ENCODE data around the gene NUMB. TPM values are rescaled to one million over a fixed set of nuclear protein-coding genes. Genes with fewer than 3 reads are reported as not detected.
A peak's percentile ranks its signal among the peaks of the same experiment; 100 is the strongest.

Gene NUMB
- total and polyA plus RNA-seq, 12 donors, result 24.6 to 63.3 (median 48.4) TPM

DNA sequence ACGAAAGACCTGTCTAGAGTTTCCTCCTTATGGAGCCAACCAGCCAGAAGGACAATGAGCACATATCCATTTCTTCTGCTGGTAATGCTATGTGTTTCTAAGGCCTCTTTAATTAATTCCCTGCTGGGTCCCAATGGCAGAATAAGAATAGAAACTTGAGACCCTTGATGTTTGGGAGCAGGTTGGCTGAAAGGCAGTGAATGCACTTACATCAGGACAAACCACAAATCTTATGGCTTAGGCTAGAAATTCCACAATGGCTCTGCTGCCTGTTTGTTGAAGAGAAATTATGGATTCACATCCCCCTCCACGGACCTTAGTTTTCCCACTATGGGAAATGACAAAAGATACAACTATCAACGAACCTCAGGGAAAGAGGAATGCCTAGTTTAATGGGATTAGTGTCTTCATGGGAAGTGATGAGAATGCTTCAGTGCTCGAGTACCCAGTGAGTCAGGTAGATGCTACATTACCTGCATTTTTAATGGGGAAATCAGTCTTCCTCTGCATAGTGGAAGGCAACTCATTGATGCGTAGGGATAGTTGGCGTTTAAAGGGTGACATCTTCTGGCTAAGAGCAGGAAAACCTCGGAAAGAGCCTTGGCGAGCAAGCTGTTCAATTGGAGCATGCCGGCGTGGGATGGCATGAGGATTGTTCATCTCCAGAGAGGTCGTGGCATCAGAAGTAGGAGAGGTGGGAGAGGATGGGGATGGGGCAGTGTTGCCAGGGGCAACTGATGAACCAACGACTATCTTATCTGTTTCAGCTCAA, 174.6 kb downstream of the NUMB start:
- no peak for TF ChIP-seq POLR2A (IDR thresholded peaks at IDR 0.05)
- TF ChIP-seq, protein P1, sequence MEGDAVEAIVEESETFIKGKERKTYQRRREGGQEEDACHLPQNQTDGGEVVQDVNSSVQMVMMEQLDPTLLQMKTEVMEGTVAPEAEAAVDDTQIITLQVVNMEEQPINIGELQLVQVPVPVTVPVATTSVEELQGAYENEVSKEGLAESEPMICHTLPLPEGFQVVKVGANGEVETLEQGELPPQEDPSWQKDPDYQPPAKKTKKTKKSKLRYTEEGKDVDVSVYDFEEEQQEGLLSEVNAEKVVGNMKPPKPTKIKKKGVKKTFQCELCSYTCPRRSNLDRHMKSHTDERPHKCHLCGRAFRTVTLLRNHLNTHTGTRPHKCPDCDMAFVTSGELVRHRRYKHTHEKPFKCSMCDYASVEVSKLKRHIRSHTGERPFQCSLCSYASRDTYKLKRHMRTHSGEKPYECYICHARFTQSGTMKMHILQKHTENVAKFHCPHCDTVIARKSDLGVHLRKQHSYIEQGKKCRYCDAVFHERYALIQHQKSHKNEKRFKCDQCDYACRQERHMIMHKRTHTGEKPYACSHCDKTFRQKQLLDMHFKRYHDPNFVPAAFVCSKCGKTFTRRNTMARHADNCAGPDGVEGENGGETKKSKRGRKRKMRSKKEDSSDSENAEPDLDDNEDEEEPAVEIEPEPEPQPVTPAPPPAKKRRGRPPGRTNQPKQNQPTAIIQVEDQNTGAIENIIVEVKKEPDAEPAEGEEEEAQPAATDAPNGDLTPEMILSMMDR (IDR thresholded peaks at IDR 0.05), result peak in 1 of 6 experiments; percentile 22

DNA sequence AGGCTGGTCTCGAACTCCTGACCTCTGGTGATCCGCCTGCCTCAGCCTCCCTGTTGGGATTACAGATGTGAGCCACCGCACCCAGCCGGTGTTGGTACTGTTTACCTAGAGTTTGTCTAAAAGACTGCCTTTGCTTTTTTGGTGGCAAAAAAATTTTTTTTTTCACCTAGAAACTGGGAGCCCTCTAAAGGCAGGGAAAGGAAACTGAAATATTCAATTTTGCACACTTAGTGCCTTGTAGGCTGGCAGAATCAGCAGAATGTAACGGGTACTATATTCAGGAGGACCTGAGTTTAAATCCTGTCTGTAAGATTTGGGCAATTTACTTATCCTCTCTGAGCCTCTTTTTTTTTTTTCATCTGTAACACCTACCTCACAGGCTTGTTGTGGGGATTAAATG, 177.4 kb downstream of the NUMB start:
- 92 to 96% (median 93%) methylated on average over 5 of the region's 5 CpGs for WGBS, 4 donors
- TF ChIP-seq POLR2A (IDR thresholded peaks at IDR 0.05), result no peak
- TF ChIP-seq, protein P1 (IDR thresholded peaks at IDR 0.05), result no peak
- Histone ChIP-seq H3K4me1 (replicated peaks in 1 of 2) (no peaks in the 10 kb centered on the region), H3K27ac (no peak overlapping the region), H3K9me3 (replicated peaks in 1 of 3) (no peaks in the 10 kb centered on the region), H3K36me3 (replicated peaks in 1 of 2) (peaks cover 0 to 64% of the 10 kb centered on the region in 2 donors), H3K27me3 (no peaks in the 10 kb centered on the region), H3K4me3 (no peak overlapping the region)
- intact Hi-C loops (cut with DNase I), result no loop called here
- no peak for DNase-seq

More for the DNA sequence above, 174.6 kb downstream of the NUMB start:
- peaks cover 0 to 52% of the 10 kb centered on the region in 2 donors for H3K36me3 ChIP-seq (replicated peaks in 1 of 2)
- no peak overlapping the region for H3K4me3 ChIP-seq
- peak in 1 of 7 donors; percentile 19 for DNase-seq
- WGBS, 4 donors, result 56 to 62% (median 60%) methylated on average over 12 of the region's 12 CpGs
- H3K27me3 ChIP-seq, result no peaks in the 10 kb centered on the region
- intact Hi-C loops (cut with DNase I), result no loop called here
- H3K4me1 ChIP-seq (replicated peaks in 1 of 2), result no peaks in the 10 kb centered on the region
- no peaks in the 10 kb centered on the region for H3K9me3 ChIP-seq (replicated peaks in 1 of 3)
- no peak overlapping the region for H3K27ac ChIP-seq

DNA sequence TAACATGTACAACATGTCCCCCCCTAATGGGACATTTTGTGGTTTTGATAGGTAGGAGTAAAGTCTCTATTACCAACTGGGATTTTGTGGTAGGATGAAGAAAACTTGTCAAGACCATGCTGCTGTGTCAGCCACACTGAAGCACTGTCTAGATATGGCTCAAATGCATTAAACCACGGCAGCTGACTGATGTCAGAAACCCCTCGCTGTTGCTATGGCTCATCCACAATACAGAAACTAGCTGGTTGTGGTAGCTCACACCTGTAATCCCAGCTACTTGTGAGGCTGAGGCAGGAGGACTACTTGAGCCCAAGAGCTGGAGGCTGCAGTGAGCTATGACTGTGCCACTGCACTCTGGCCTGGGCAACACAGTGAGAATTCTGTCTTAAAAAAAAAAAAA, 181.0 kb downstream of the NUMB start:
- Histone ChIP-seq H3K27me3 (no peaks in the 10 kb centered on the region), H3K36me3 (replicated peaks in 1 of 2) (peaks cover 0 to 52% of the 10 kb centered on the region in 2 donors), H3K27ac (no peak overlapping the region), H3K4me1 (replicated peaks in 1 of 2) (no peaks in the 10 kb centered on the region), H3K4me3 (no peak overlapping the region), H3K9me3 (replicated peaks in 1 of 3) (no peaks in the 10 kb centered on the region)
- intact Hi-C loops (cut with DNase I), result no loop called here
- TF ChIP-seq POLR2A (IDR thresholded peaks at IDR 0.05), result no peak
- TF ChIP-seq, protein P1 (IDR thresholded peaks at IDR 0.05), result no peak
- 94 to 100% (median 96%) methylated on average over 2 of the region's 2 CpGs for WGBS, 4 donors
- no peak for DNase-seq

DNA sequence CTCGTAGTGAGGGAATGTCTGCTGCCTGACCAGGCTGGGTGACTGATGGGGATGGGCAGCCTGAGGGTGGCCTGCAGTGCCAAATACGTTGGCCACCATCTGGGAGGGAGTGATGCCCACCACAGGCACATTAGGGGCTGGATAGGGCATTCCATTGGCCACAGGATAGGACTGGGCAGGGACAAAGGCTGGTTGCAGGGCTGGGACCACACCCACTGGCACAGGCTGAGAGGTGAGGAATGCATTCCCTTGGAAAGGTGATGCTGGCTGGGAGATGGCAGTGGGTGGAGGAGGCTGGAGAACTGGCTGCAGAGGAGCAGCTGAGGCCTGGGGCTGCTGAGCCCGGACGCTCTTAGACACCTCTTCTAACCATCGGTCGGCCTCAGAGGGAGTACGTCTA, 181.5 kb downstream of the NUMB start:
- no peaks in the 10 kb centered on the region for H3K9me3 ChIP-seq (replicated peaks in 1 of 3)
- DNase-seq, result no peak
- peaks cover 0 to 47% of the 10 kb centered on the region in 2 donors for H3K36me3 ChIP-seq (replicated peaks in 1 of 2)
- H3K27ac ChIP-seq, result no peak overlapping the region
- TF ChIP-seq POLR2A (IDR thresholded peaks at IDR 0.05), result no peak
- TF ChIP-seq, protein P1 (IDR thresholded peaks at IDR 0.05), result no peak
- no peaks in the 10 kb centered on the region for H3K4me1 ChIP-seq (replicated peaks in 1 of 2)
- H3K4me3 ChIP-seq, result no peak overlapping the region
- WGBS, 4 donors, result 93 to 95% (median 94%) methylated on average over 6 to 7 of the region's 7 CpGs
- intact Hi-C loops (cut with DNase I), result no loop called here
- H3K27me3 ChIP-seq, result no peaks in the 10 kb centered on the region

All from adrenal gland (tissue), 12 donors.